Measurements from ENCODE around the gene NDUFS4.
"Not testable (repeated sequence)": the region's sequence is repeated elsewhere in the genome, so short reads cannot be mapped to it uniquely, and the experiment has no call there.

NDUFS4 gene

GRCh38 chr5:53601570-53601969 is 41.1 kb downstream of the NDUFS4 start:
- ChIA-PET POLR2A (ENCODE audit: low non-redundant PET) (no interaction called here), CTCF (no interaction called here)
- peak; percentile 88 for DNase-seq (ENCODE audit: low spot score)
- TF ChIP-seq, protein P1, sequence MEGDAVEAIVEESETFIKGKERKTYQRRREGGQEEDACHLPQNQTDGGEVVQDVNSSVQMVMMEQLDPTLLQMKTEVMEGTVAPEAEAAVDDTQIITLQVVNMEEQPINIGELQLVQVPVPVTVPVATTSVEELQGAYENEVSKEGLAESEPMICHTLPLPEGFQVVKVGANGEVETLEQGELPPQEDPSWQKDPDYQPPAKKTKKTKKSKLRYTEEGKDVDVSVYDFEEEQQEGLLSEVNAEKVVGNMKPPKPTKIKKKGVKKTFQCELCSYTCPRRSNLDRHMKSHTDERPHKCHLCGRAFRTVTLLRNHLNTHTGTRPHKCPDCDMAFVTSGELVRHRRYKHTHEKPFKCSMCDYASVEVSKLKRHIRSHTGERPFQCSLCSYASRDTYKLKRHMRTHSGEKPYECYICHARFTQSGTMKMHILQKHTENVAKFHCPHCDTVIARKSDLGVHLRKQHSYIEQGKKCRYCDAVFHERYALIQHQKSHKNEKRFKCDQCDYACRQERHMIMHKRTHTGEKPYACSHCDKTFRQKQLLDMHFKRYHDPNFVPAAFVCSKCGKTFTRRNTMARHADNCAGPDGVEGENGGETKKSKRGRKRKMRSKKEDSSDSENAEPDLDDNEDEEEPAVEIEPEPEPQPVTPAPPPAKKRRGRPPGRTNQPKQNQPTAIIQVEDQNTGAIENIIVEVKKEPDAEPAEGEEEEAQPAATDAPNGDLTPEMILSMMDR (conservative IDR thresholded peaks at IDR 0.05; ENCODE audit: low read depth): no peak
- H3K27ac ChIP-seq: no peak overlapping the region

- ChIA-PET POLR2A (ENCODE audit: low non-redundant PET) (no interaction called here), CTCF (interaction anchor here (0.6 kb wide), 1 partner anchor 354 kb away, joined by 3 read pairs; no protein-coding TSS in a partner anchor)
- DNase-seq (ENCODE audit: low spot score): no peak
- no peak overlapping the region for H3K27ac ChIP-seq
- TF ChIP-seq, protein P1 (conservative IDR thresholded peaks at IDR 0.05; ENCODE audit: low read depth): no peak
Observed at GRCh38 chr5:53603009-53603687, 42.7 kb downstream of the NDUFS4 start.

- TF ChIP-seq, protein P1 (conservative IDR thresholded peaks at IDR 0.05; ENCODE audit: low read depth): no peak
- ChIA-PET POLR2A (ENCODE audit: low non-redundant PET) (no interaction called here), CTCF (no interaction called here)
- no peak for DNase-seq (ENCODE audit: low spot score)
- no peak overlapping the region for H3K27ac ChIP-seq
Observed at GRCh38 chr5:53604309-53604708, 43.9 kb downstream of the NDUFS4 start.

DNA sequence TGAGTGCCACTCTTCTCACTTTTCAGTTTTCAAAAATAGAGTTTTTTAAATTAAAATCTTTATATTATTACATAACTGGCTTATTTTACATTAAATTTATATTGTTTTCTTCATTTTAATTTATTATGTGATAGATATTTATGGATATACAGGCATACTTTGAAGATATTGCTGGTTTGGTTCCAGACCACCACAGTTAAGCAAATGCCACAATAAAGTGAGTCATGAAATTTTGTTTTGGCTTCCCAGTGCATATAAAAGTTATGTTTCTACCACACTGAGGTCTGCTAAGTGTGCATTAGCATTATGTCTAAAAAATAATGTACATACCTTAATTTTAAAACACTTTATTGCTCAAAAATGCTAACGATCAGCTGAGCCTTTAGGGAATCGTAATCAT is 47.4 kb downstream of the NDUFS4 start:
- CTCF ChIA-PET: no interaction called here
- TF ChIP-seq, protein P1 (conservative IDR thresholded peaks at IDR 0.05; ENCODE audit: low read depth): no peak
- POLR2A ChIA-PET (ENCODE audit: low non-redundant PET): no interaction called here

DNA sequence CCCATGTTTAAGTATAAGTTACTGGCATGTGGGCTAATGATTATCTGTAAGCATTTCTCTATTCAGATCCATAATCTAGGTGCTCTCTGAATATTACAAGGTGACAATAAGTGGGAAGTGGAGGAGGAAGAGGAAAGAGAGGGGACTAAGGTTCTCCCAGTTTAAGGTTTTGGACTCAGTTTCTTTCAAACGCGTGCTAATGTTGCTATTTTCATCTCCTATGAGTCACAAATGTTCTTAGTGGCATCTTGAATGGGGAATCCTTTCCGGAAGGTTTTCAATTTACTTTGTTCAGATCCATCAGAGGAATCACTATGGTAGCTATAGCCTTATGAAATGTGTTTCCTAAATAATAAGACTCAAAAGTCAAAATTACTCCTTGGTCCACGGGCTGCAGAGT is 48.5 kb downstream of the NDUFS4 start:
- H3K27ac ChIP-seq; POLR2A ChIA-PET (ENCODE audit: low non-redundant PET); CTCF ChIA-PET; DNase-seq (ENCODE audit: low spot score): not testable (repeated sequence)

More for the DNA sequence above, 47.4 kb downstream of the NDUFS4 start:
- H3K27ac ChIP-seq: no peak overlapping the region
- DNase-seq (ENCODE audit: low spot score): no peak

DNA sequence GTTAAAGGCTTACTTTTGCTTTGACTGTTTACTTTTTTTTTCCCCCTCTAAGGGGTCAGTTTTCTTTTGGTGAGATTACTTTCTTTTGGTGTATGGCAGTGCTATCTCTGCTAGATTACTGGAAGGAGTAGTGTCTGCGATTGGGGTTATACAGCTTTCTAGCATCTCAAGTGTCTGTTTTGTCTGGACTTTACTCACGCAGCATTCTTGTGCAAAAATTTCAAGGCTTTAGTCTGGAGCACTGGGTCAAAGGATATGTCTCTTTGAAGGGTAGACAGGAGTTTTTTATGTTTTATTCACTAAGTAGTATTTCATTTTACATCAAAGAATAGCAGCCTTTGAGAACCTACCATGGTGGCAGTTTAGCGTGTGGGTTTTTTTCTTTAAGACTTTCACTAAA is 52.6 kb downstream of the NDUFS4 start:
- ChIA-PET POLR2A (ENCODE audit: low non-redundant PET) (no interaction called here), CTCF (no interaction called here)
- TF ChIP-seq, protein P1 (conservative IDR thresholded peaks at IDR 0.05; ENCODE audit: low read depth): no peak
- no peak overlapping the region for H3K27ac ChIP-seq
- DNase-seq (ENCODE audit: low spot score): no peak

DNA sequence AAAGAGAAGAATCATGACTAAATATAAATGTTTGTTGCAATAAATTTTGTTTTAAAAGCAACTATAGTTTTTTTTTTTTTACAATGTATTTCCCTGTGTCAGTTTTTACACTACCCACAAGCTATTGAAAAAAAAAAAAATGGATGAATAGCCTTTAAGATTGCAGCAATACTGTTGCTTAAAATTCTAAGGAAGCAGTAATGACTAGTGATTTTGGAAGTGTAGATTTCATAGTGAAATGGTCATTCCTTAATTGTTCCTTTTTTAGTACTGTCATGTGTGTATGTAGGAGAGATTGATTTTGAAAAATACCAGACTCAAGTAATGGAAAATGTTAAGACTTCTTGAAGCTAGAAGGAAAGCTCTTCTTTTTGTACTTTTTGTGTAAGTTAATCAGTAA is 53.1 kb downstream of the NDUFS4 start:
- no peak overlapping the region for H3K27ac ChIP-seq
- TF ChIP-seq, protein P1 (conservative IDR thresholded peaks at IDR 0.05; ENCODE audit: low read depth): no peak
- CTCF ChIA-PET: no interaction called here
- POLR2A ChIA-PET (ENCODE audit: low non-redundant PET): no interaction called here
- DNase-seq (ENCODE audit: low spot score): no peak

Data from RWPE1 (cell line).